ENCODE results near the gene HGS. TPM values are rescaled to one million over a fixed set of nuclear protein-coding genes. Genes with fewer than 3 reads are reported as not detected.

Gene HGS
- total and polyA plus RNA-seq, 2 of the 13 experiments (the other 11 are each of a cell fraction or from before 2014, with no cell fraction given) = 73.3 to 78.1 TPM

GRCh38 chr17:81636505-81637288 is 47.1 kb upstream of the HGS start, which contains the start of the genes NPLOC4 and TSPAN10 (continued):
- peak; percentile 97 for TF ChIP-seq SALL2 (CRISPR knock-in tag; IDR thresholded peaks at IDR 0.05)
- no peak for TF ChIP-seq ZBTB42 (CRISPR knock-in tag; IDR thresholded peaks at IDR 0.05)
- peak; percentile 47; the same call in 1 of the 2 replicates for TF ChIP-seq DRAP1 (CRISPR knock-in tag; IDR thresholded peaks at IDR 0.05)
- TF ChIP-seq RCOR2 (CRISPR knock-in tag; IDR thresholded peaks at IDR 0.05) = no peak
- peak; percentile 85; the same call in 1 of the 2 replicates for TF ChIP-seq MAZ (IDR thresholded peaks at IDR 0.05; ENCODE audit: borderline replicate concordance, low read depth, low read length)
- TF ChIP-seq MAZ (CRISPR knock-in tag; IDR thresholded peaks at IDR 0.05; ENCODE audit: low read depth) = peak; percentile 86
- TF ChIP-seq MEIS2 (CRISPR knock-in tag; IDR thresholded peaks at IDR 0.05) = peak; percentile 91
- TF ChIP-seq ZFP41 (CRISPR knock-in tag; IDR thresholded peaks at IDR 0.05; ENCODE audit: borderline replicate concordance) = no peak
- TF ChIP-seq ESRRA (CRISPR knock-in tag; IDR thresholded peaks at IDR 0.05; ENCODE audit: low read depth) = no peak; the same call in 1 of the 2 replicates
- no peak for TF ChIP-seq ZNF883 (CRISPR knock-in tag; IDR thresholded peaks at IDR 0.05; ENCODE audit: not compliant biosample characterization)
- peak; percentile 93 for TF ChIP-seq HOXD1 (CRISPR knock-in tag; IDR thresholded peaks at IDR 0.05)
- peak; percentile 79 for TF ChIP-seq CCAR2 (optimal IDR thresholded peaks at IDR 0.05; ENCODE audit: low read depth, low read length)
- TF ChIP-seq NPAS2 (CRISPR knock-in tag; IDR thresholded peaks at IDR 0.05; ENCODE audit: borderline replicate concordance) = no peak
- no peak; the same call in 1 of the 2 replicates for TF ChIP-seq THAP7 (CRISPR knock-in tag; IDR thresholded peaks at IDR 0.05)
- TF ChIP-seq ZNF646 (CRISPR knock-in tag; IDR thresholded peaks at IDR 0.05) = no peak
- TF ChIP-seq ZNF136 (CRISPR knock-in tag; IDR thresholded peaks at IDR 0.05; ENCODE audit: low read depth) = no peak
- TF ChIP-seq PCBP2 (optimal IDR thresholded peaks at IDR 0.05; ENCODE audit: low read depth, low read length, poor library complexity, severe bottlenecking) = no peak
- no peak for TF ChIP-seq STAT6 (CRISPR knock-in tag; IDR thresholded peaks at IDR 0.05; ENCODE audit: borderline replicate concordance)
- peak; percentile 90 for TF ChIP-seq ZNF441 (CRISPR knock-in tag; IDR thresholded peaks at IDR 0.05; ENCODE audit: borderline replicate concordance)
